ENCODE measurements around the gene TENT5C.

TENT5C gene

GRCh38 chr1:117566556-117566955 is 39.3 kb upstream of the TENT5C start:
- Histone ChIP-seq H3K4me1 (no peaks in the 10 kb centered on the region), H3K4me3 (no peak overlapping the region), H3K27me3 (ENCODE audit: low read depth) (peaks cover 2% of the 10 kb centered on the region; the same call in 1 of the 2 replicates), H3K9me3 (no peaks in the 10 kb centered on the region), H3K36me3 (replicated peaks) (no peaks in the 10 kb centered on the region)
- in situ Hi-C loops (cut with MboI; ENCODE audit: low sequenced_read_pairs), result no loop called here
- DNase-seq (ENCODE audit: low spot score in 2 of 2), result no peak

- DNase-seq (ENCODE audit: low spot score in 2 of 2), result no peak
- H3K9me3 ChIP-seq, result no peaks in the 10 kb centered on the region
- no peaks in the 10 kb centered on the region for H3K4me1 ChIP-seq
- H3K4me3 ChIP-seq, result no peak overlapping the region
- H3K36me3 ChIP-seq (replicated peaks), result no peaks in the 10 kb centered on the region
- peaks cover 2% of the 10 kb centered on the region; the same call in 1 of the 2 replicates for H3K27me3 ChIP-seq (ENCODE audit: low read depth)
- in situ Hi-C loops (cut with MboI; ENCODE audit: low sequenced_read_pairs), result no loop called here
These were observed 38.4 kb upstream of the TENT5C start for GRCh38 chr1:117567435-117567834.

- H3K4me3 ChIP-seq, result no peak overlapping the region
- DNase-seq (ENCODE audit: low spot score in 2 of 2), result no peak
- H3K4me1 ChIP-seq, result no peaks in the 10 kb centered on the region
- H3K36me3 ChIP-seq (replicated peaks), result no peaks in the 10 kb centered on the region
- H3K27me3 ChIP-seq (ENCODE audit: low read depth), result peaks cover 2% of the 10 kb centered on the region; the same call in 1 of the 2 replicates
- H3K9me3 ChIP-seq, result no peaks in the 10 kb centered on the region
- in situ Hi-C loops (cut with MboI; ENCODE audit: low sequenced_read_pairs), result no loop called here
These were observed 37.9 kb upstream of the TENT5C start for GRCh38 chr1:117567976-117568375.

GRCh38 chr1:117568999-117569398 is 36.8 kb upstream of the TENT5C start:
- in situ Hi-C loops (cut with MboI; ENCODE audit: low sequenced_read_pairs), result no loop called here
- Histone ChIP-seq H3K36me3 (replicated peaks) (no peaks in the 10 kb centered on the region), H3K4me3 (no peak overlapping the region), H3K27me3 (ENCODE audit: low read depth) (peaks cover 2% of the 10 kb centered on the region; the same call in 1 of the 2 replicates), H3K9me3 (no peaks in the 10 kb centered on the region), H3K4me1 (no peaks in the 10 kb centered on the region)
- DNase-seq (ENCODE audit: low spot score in 2 of 2), result no peak

GRCh38 chr1:117569856-117570255 is 36.0 kb upstream of the TENT5C start:
- no peak for DNase-seq (ENCODE audit: low spot score in 2 of 2)
- in situ Hi-C loops (cut with MboI; ENCODE audit: low sequenced_read_pairs), result no loop called here

GRCh38 chr1:117570988-117571409 is 34.8 kb upstream of the TENT5C start:
- Histone ChIP-seq H3K9me3 (no peaks in the 10 kb centered on the region), H3K36me3 (replicated peaks) (no peaks in the 10 kb centered on the region), H3K4me3 (no peak overlapping the region), H3K27me3 (ENCODE audit: low read depth) (peaks cover 2% of the 10 kb centered on the region; the same call in 1 of the 2 replicates), H3K4me1 (no peaks in the 10 kb centered on the region)
- DNase-seq (ENCODE audit: low spot score in 2 of 2), result no peak
- in situ Hi-C loops (cut with MboI; ENCODE audit: low sequenced_read_pairs), result no loop called here

More at GRCh38 chr1:117569856-117570255, 36.0 kb upstream of the TENT5C start:
- H3K36me3 ChIP-seq (replicated peaks), result no peaks in the 10 kb centered on the region
- H3K4me1 ChIP-seq, result no peaks in the 10 kb centered on the region
- H3K27me3 ChIP-seq (ENCODE audit: low read depth), result peaks cover 2% of the 10 kb centered on the region; the same call in 1 of the 2 replicates
- no peak overlapping the region for H3K4me3 ChIP-seq
- H3K9me3 ChIP-seq, result no peaks in the 10 kb centered on the region

- H3K36me3 ChIP-seq (replicated peaks), result no peaks in the 10 kb centered on the region
- no peaks in the 10 kb centered on the region for H3K4me1 ChIP-seq
- H3K9me3 ChIP-seq, result no peaks in the 10 kb centered on the region
- peaks cover 2% of the 10 kb centered on the region; the same call in 1 of the 2 replicates for H3K27me3 ChIP-seq (ENCODE audit: low read depth)
- DNase-seq (ENCODE audit: low spot score in 2 of 2), result no peak
- in situ Hi-C loops (cut with MboI; ENCODE audit: low sequenced_read_pairs), result no loop called here
- no peak overlapping the region for H3K4me3 ChIP-seq
These were observed 34.4 kb upstream of the TENT5C start for GRCh38 chr1:117571496-117571895.

GRCh38 chr1:117572546-117572945 is 33.3 kb upstream of the TENT5C start:
- Histone ChIP-seq H3K36me3 (replicated peaks) (no peaks in the 10 kb centered on the region), H3K9me3 (no peaks in the 10 kb centered on the region), H3K27me3 (ENCODE audit: low read depth) (peaks cover 2% of the 10 kb centered on the region; the same call in 1 of the 2 replicates), H3K4me3 (no peak overlapping the region), H3K4me1 (no peaks in the 10 kb centered on the region)
- DNase-seq (ENCODE audit: low spot score in 2 of 2), result no peak
- in situ Hi-C loops (cut with MboI; ENCODE audit: low sequenced_read_pairs), result no loop called here

GRCh38 chr1:117573386-117574023 is 32.3 kb upstream of the TENT5C start:
- in situ Hi-C loops (cut with MboI; ENCODE audit: low sequenced_read_pairs), result no loop called here
- no peak for DNase-seq (ENCODE audit: low spot score in 2 of 2)

GRCh38 chr1:117574161-117574835 is 31.6 kb upstream of the TENT5C start:
- in situ Hi-C loops (cut with MboI; ENCODE audit: low sequenced_read_pairs), result no loop called here
- Histone ChIP-seq H3K27me3 (ENCODE audit: low read depth) (peaks cover 2% of the 10 kb centered on the region; the same call in 1 of the 2 replicates), H3K4me3 (no peak overlapping the region), H3K4me1 (no peaks in the 10 kb centered on the region), H3K36me3 (replicated peaks) (no peaks in the 10 kb centered on the region), H3K9me3 (no peaks in the 10 kb centered on the region)
- no peak for DNase-seq (ENCODE audit: low spot score in 2 of 2)

More at GRCh38 chr1:117573386-117574023, 32.3 kb upstream of the TENT5C start:
- H3K4me1 ChIP-seq, result no peaks in the 10 kb centered on the region
- no peak overlapping the region for H3K4me3 ChIP-seq
- no peaks in the 10 kb centered on the region for H3K9me3 ChIP-seq
- H3K36me3 ChIP-seq (replicated peaks), result no peaks in the 10 kb centered on the region
- peaks cover 2% of the 10 kb centered on the region; the same call in 1 of the 2 replicates for H3K27me3 ChIP-seq (ENCODE audit: low read depth)

- Histone ChIP-seq H3K9me3 (no peaks in the 10 kb centered on the region), H3K4me1 (no peaks in the 10 kb centered on the region), H3K4me3 (no peak overlapping the region), H3K36me3 (replicated peaks) (no peaks in the 10 kb centered on the region), H3K27me3 (ENCODE audit: low read depth) (no peaks in the 10 kb centered on the region)
- in situ Hi-C loops (cut with MboI; ENCODE audit: low sequenced_read_pairs), result no loop called here
- no peak for DNase-seq (ENCODE audit: low spot score in 2 of 2)
These were observed 30.1 kb upstream of the TENT5C start for GRCh38 chr1:117575586-117576225.

GRCh38 chr1:117576236-117576635 is 29.6 kb upstream of the TENT5C start:
- Histone ChIP-seq H3K27me3 (ENCODE audit: low read depth) (no peaks in the 10 kb centered on the region), H3K4me1 (no peaks in the 10 kb centered on the region), H3K9me3 (no peaks in the 10 kb centered on the region), H3K36me3 (replicated peaks) (no peaks in the 10 kb centered on the region), H3K4me3 (no peak overlapping the region)
- in situ Hi-C loops (cut with MboI; ENCODE audit: low sequenced_read_pairs), result no loop called here
- no peak for DNase-seq (ENCODE audit: low spot score in 2 of 2)

GRCh38 chr1:117577191-117577885 is 28.5 kb upstream of the TENT5C start:
- DNase-seq (ENCODE audit: low spot score in 2 of 2), result no peak
- Histone ChIP-seq H3K27me3 (ENCODE audit: low read depth) (no peaks in the 10 kb centered on the region), H3K4me1 (no peaks in the 10 kb centered on the region), H3K9me3 (no peaks in the 10 kb centered on the region), H3K4me3 (no peak overlapping the region), H3K36me3 (replicated peaks) (no peaks in the 10 kb centered on the region)
- in situ Hi-C loops (cut with MboI; ENCODE audit: low sequenced_read_pairs), result no loop called here

All from HAP-1 (cell line).